CD4-positive, alpha-beta memory T cell (primary cell): ENCODE data around the gene LAMC1. TPM values are rescaled to one million over a fixed set of nuclear protein-coding genes. Genes with fewer than 3 reads are reported as not detected.

Experiments
- CTCF ChIA-PET: fragments of 350-600 bp; sonication (Branson Sonifier 250); formaldehyde crosslinking; loops from one replicate; lab custom pipeline; 2021; ENCODE audit warnings: inconsistent platforms; ENCODE audit not compliant: partially characterized antibody; lab: Charles Lee
- POLR2A ChIA-PET: fragments of 350-600 bp; sonication (Branson Sonifier 250); formaldehyde crosslinking; loops from one replicate; lab custom pipeline; 2021; ENCODE audit not compliant: partially characterized antibody; lab: Charles Lee
- DNase-seq, 5 donors: peaks; one replicate each; pipeline versions ENCODE4 v3.0.0 to v3.0.0-alpha.2; 2020 to 2022; ENCODE audit warnings: mixed read lengths in 1 of 5
- H3K27ac ChIP-seq: one replicate; pipeline ENCODE4 v1.7.0; 2013; ENCODE audit warnings: low read depth, low read length
- H3K27me3 ChIP-seq: 2 replicates; pipeline ENCODE4 v1.7.0; 2013; ENCODE audit warnings: mild to moderate bottlenecking, low read length, moderate library complexity; ENCODE audit not compliant: insufficient read depth
- H3K36me3 ChIP-seq: 2 replicates; pipeline ENCODE4 v1.7.0; 2013; ENCODE audit warnings: mild to moderate bottlenecking, low read length, moderate library complexity; ENCODE audit not compliant: insufficient read depth
- H3K4me1 ChIP-seq: 2 replicates; pipeline ENCODE4 v1.7.0; 2013; ENCODE audit warnings: mild to moderate bottlenecking, low read length, moderate library complexity; ENCODE audit not compliant: insufficient read depth
- H3K4me3 ChIP-seq, 2 donors: one replicate each; pipeline ENCODE4 v1.7.0; 2013; ENCODE audit warnings: low read length in 2 of 2, mild to moderate bottlenecking in 1 of 2
- H3K9me3 ChIP-seq, 2 donors: one replicate each; pipeline ENCODE4 v1.7.0; 2013; ENCODE audit warnings: low read length in 2 of 2, control low read depth in 1 of 2; ENCODE audit not compliant: control insufficient read depth in 1 of 2
- H3K27ac Mint-ChIP-seq, 7 donors: one replicate each; pipeline ENCODE4 v1.8.0; 2020 to 2021; ENCODE audit warnings: mixed read lengths in 7 of 7, mild to moderate bottlenecking in 6 of 7, inconsistent platforms in 3 of 7, moderate library complexity in 3 of 7
- H3K27me3 Mint-ChIP-seq, 2 donors: one replicate each; pipeline ENCODE4 v1.8.0; 2020 to 2021; ENCODE audit warnings: mixed read lengths in 2 of 2
- H3K36me3 Mint-ChIP-seq, 2 donors: one replicate each; pipeline ENCODE4 v1.8.0; 2020 to 2021; ENCODE audit warnings: mixed read lengths in 2 of 2, inconsistent platforms in 1 of 2, mild to moderate bottlenecking in 1 of 2
- H3K4me1 Mint-ChIP-seq, 4 donors: one replicate each; pipeline ENCODE4 v1.8.0; 2020 to 2021; ENCODE audit warnings: mixed read lengths in 4 of 4, mild to moderate bottlenecking in 1 of 4
- H3K4me3 Mint-ChIP-seq, 8 donors: one replicate each; pipeline ENCODE4 v1.8.0; 2020 to 2021; ENCODE audit warnings: mixed read lengths in 8 of 8, mild to moderate bottlenecking in 7 of 8, moderate library complexity in 6 of 8, inconsistent platforms in 3 of 8
- H3K9me3 Mint-ChIP-seq, 8 donors: one replicate each; pipeline ENCODE4 v1.8.0; 2020 to 2021; ENCODE audit warnings: mixed read lengths in 8 of 8, mild to moderate bottlenecking in 5 of 8, inconsistent platforms in 3 of 8, moderate library complexity in 1 of 8
- intact Hi-C: fragments of 100-400 bp; cut with micrococcal nuclease; formaldehyde crosslinking; loops from one replicate; pipeline ENCODE4 v1.15.1; 2023
- polyA plus RNA-seq, 2 donors: library from polyadenylated mRNA; unstranded; fragments of 300-500 nt; fragmentation: Illumina TruSeq; gene quantifications; one replicate each; pipeline ENCODE4 v1.2.3, GENCODE V29; 2021
- total RNA-seq, 2 experiments: library from RNA; stranded (reverse); gene quantifications; one replicate each; pipeline ENCODE4 v1.2.3, GENCODE V29; 2021

The LAMC1 gene
- total and polyA plus RNA-seq, 4 experiments from 2014 or later, result 0.49 to 0.50 TPM; not detected in 2

DNA sequence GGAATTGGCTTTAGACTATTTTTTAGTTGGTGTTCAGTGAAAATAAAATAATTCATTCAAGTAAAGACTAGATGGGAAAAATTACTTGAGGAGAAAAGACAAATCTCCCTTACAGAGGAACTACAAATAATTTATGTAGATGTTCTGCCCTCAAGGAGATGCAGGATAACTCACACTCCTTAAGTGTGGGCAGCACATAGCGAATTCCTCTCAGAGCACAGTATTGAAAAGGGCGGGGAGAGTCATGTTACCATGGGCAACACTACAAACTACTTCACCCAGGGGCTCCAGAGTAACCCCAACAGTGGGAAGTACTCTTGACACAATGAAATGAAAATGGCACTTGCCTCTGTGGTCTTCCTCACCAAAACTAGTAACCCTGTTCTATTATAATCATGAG, 142.2 kb downstream of the LAMC1 start:
- H3K36me3 ChIP-seq, result no peaks in the 10 kb centered on the region
- POLR2A ChIA-PET, result no interaction called here
- Mint-ChIP-seq H3K9me3 (peaks cover 0 to 2% (median 0%) of the 10 kb centered on the region in 8 donors), H3K27ac (no peak overlapping the region), H3K27me3 (peaks cover 3 to 7% of the 10 kb centered on the region in 2 donors), H3K4me3 (no peak overlapping the region), H3K36me3 (no peaks in the 10 kb centered on the region), H3K4me1 (no peaks in the 10 kb centered on the region)
- H3K27me3 ChIP-seq, result no peaks in the 10 kb centered on the region
- no peaks in the 10 kb centered on the region for H3K4me1 ChIP-seq
- CTCF ChIA-PET, result no interaction called here
- intact Hi-C loops, result no loop called here
- no peaks in the 10 kb centered on the region for H3K9me3 ChIP-seq
- H3K27ac ChIP-seq, result no peak overlapping the region
- DNase-seq, result no peak
- H3K4me3 ChIP-seq, result no peak overlapping the region

- no peaks in the 10 kb centered on the region for H3K9me3 Mint-ChIP-seq
- H3K4me1 ChIP-seq, result no peaks in the 10 kb centered on the region
- H3K4me1 Mint-ChIP-seq, result no peaks in the 10 kb centered on the region
- H3K36me3 ChIP-seq, result no peaks in the 10 kb centered on the region
- H3K27me3 ChIP-seq, result no peaks in the 10 kb centered on the region
- no peak overlapping the region for H3K4me3 Mint-ChIP-seq
- ChIA-PET CTCF (no interaction called here), POLR2A (no interaction called here)
- H3K27me3 Mint-ChIP-seq, result peaks cover 4 to 7% of the 10 kb centered on the region in 2 donors
- H3K27ac Mint-ChIP-seq, result no peak overlapping the region
- no peaks in the 10 kb centered on the region for H3K9me3 ChIP-seq
- H3K27ac ChIP-seq, result no peak overlapping the region
- intact Hi-C loops, result no loop called here
- H3K36me3 Mint-ChIP-seq, result no peaks in the 10 kb centered on the region
- H3K4me3 ChIP-seq, result no peak overlapping the region
- no peak for DNase-seq
These were observed 143.2 kb downstream of the LAMC1 start for GRCh38 chr1:183166454-183166853.

DNA sequence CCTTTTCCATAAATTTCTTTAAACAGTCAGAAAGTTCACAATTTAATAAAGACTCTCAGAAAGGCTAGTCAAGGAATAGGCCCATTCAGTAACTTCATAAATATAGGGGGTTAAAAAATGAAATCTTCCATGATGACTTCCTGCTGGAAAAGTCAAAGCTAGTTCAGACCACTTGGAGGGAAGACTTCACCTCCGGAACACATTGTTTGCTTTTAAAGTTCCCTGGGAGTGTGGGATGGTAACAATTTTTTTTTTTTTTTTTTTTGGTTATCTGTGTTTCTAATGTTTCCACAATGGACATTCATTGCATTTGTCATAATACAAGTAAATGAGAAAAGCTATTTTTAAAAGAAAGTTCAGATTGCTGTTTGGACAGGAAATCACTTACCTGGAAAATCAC, 144.5 kb downstream of the LAMC1 start:
- H3K9me3 Mint-ChIP-seq, result no peaks in the 10 kb centered on the region
- Histone ChIP-seq H3K36me3 (no peaks in the 10 kb centered on the region), H3K27ac (no peak overlapping the region), H3K27me3 (no peaks in the 10 kb centered on the region), H3K9me3 (no peaks in the 10 kb centered on the region), H3K4me3 (no peak overlapping the region), H3K4me1 (no peaks in the 10 kb centered on the region)
- H3K27ac Mint-ChIP-seq, result no peak overlapping the region
- H3K4me1 Mint-ChIP-seq, result no peaks in the 10 kb centered on the region
- DNase-seq, result no peak
- POLR2A ChIA-PET, result no interaction called here
- H3K27me3 Mint-ChIP-seq, result peaks cover 7 to 9% of the 10 kb centered on the region in 2 donors
- H3K4me3 Mint-ChIP-seq, result no peak overlapping the region
- intact Hi-C loops, result no loop called here
- CTCF ChIA-PET, result no interaction called here
- no peaks in the 10 kb centered on the region for H3K36me3 Mint-ChIP-seq

GRCh38 chr1:183168308-183168707, 145.1 kb downstream of the LAMC1 start:
- Histone ChIP-seq H3K27ac (no peak overlapping the region), H3K4me3 (no peak overlapping the region), H3K4me1 (no peaks in the 10 kb centered on the region), H3K27me3 (no peaks in the 10 kb centered on the region), H3K36me3 (no peaks in the 10 kb centered on the region), H3K9me3 (no peaks in the 10 kb centered on the region)
- no peaks in the 10 kb centered on the region for H3K4me1 Mint-ChIP-seq
- H3K9me3 Mint-ChIP-seq, result no peaks in the 10 kb centered on the region
- POLR2A ChIA-PET, result no interaction called here
- peaks cover 7 to 9% of the 10 kb centered on the region in 2 donors for H3K27me3 Mint-ChIP-seq
- CTCF ChIA-PET, result no interaction called here
- intact Hi-C loops, result no loop called here
- no peak for DNase-seq
- no peaks in the 10 kb centered on the region for H3K36me3 Mint-ChIP-seq
- H3K27ac Mint-ChIP-seq, result no peak overlapping the region
- no peak overlapping the region for H3K4me3 Mint-ChIP-seq

DNA sequence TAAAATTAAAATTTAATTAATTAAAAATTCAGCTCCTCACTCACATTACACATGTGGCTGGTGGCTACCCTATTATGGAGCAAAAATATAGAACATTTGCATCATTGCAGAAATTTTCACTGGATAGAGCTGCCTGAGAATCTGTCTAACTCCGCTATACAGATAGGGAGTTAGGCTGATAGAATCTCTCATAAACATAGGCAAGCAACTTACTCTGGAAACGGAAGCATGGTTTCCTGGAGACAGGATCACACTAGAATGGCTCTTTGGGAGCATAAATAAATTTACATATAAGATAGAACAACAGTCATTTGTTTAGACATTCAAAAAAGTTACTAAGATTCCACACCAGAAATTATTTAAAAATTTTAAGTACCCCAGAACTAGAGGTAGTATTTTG, 150.6 kb downstream of the LAMC1 start:
- Histone ChIP-seq H3K4me3 (no peak overlapping the region), H3K36me3 (no peaks in the 10 kb centered on the region), H3K27me3 (no peaks in the 10 kb centered on the region), H3K9me3 (no peaks in the 10 kb centered on the region), H3K4me1 (no peaks in the 10 kb centered on the region), H3K27ac (no peak overlapping the region)
- Mint-ChIP-seq H3K27me3 (peaks cover 4 to 7% of the 10 kb centered on the region in 2 donors), H3K36me3 (no peaks in the 10 kb centered on the region), H3K4me3 (no peak overlapping the region), H3K27ac (no peak overlapping the region), H3K4me1 (no peaks in the 10 kb centered on the region), H3K9me3 (no peaks in the 10 kb centered on the region)
- no peak for DNase-seq
- intact Hi-C loops, result no loop called here
- POLR2A ChIA-PET, result no interaction called here
- CTCF ChIA-PET, result no interaction called here

- Histone ChIP-seq H3K27ac (no peak overlapping the region), H3K27me3 (no peaks in the 10 kb centered on the region), H3K9me3 (no peaks in the 10 kb centered on the region), H3K4me3 (no peak overlapping the region), H3K36me3 (no peaks in the 10 kb centered on the region), H3K4me1 (no peaks in the 10 kb centered on the region)
- POLR2A ChIA-PET, result no interaction called here
- no peaks in the 10 kb centered on the region for H3K36me3 Mint-ChIP-seq
- H3K27me3 Mint-ChIP-seq, result peaks cover 4 to 6% of the 10 kb centered on the region in 2 donors
- intact Hi-C loops, result no loop called here
- CTCF ChIA-PET, result no interaction called here
- no peak for DNase-seq
- no peak overlapping the region for H3K27ac Mint-ChIP-seq
- H3K9me3 Mint-ChIP-seq, result no peaks in the 10 kb centered on the region
- H3K4me3 Mint-ChIP-seq, result no peak overlapping the region
- H3K4me1 Mint-ChIP-seq, result peaks cover 0 to 6% (median 1%) of the 10 kb centered on the region in 4 donors
These were observed 152.4 kb downstream of the LAMC1 start for GRCh38 chr1:183175631-183176030.

DNA sequence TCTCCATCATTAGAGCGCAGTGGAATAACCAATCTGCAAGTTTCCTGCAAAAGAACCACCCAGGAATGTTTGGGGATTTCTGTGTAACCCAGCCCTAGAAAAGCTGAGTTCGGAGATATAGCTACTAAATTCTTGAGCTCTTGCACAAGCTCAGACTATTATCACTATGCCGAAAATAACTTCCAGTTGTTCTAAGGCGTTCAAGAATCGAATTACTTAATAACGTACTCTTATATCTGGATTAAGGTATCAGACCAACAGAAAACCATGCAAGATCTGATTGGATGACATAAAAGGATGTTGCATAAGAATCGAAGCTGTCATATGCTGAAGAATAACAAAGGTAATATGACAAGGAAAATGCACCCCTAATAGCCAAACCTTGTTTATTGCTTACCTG, 155.3 kb downstream of the LAMC1 start:
- intact Hi-C loops, result no loop called here
- no peaks in the 10 kb centered on the region for H3K9me3 ChIP-seq
- ChIA-PET CTCF (no interaction called here), POLR2A (no interaction called here)
- no peak for DNase-seq
- H3K36me3 ChIP-seq, result no peaks in the 10 kb centered on the region
- no peaks in the 10 kb centered on the region for H3K9me3 Mint-ChIP-seq
- no peak overlapping the region for H3K4me3 Mint-ChIP-seq
- H3K36me3 Mint-ChIP-seq, result no peaks in the 10 kb centered on the region
- no peaks in the 10 kb centered on the region for H3K27me3 ChIP-seq
- H3K4me1 ChIP-seq, result no peaks in the 10 kb centered on the region
- no peak overlapping the region for H3K4me3 ChIP-seq
- H3K27ac ChIP-seq, result no peak overlapping the region
- no peak overlapping the region for H3K27ac Mint-ChIP-seq
- H3K4me1 Mint-ChIP-seq, result peaks cover 0 to 11% (median 5%) of the 10 kb centered on the region in 4 donors
- peaks cover 0 to 9% of the 10 kb centered on the region in 2 donors for H3K27me3 Mint-ChIP-seq

DNA sequence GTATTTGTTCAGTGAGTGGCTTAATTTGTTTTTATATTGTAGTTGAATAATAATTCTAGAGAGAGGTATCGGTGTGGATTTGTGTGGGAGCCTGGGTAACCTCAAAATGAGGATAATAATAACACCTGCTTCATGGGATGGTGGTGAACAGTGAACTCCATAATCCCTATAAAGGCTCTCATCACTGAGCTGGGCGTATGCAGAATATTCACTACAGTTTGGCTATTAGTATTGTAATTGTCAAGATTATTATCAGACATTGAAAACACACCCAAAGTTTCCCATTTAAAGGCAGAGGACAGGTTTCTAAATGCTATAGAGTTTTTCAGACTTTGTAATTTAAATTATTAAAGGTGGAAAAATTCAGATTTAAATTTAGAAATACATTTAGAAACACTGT, 155.8 kb downstream of the LAMC1 start:
- H3K27ac ChIP-seq, result no peak overlapping the region
- H3K27me3 ChIP-seq, result no peaks in the 10 kb centered on the region
- H3K9me3 Mint-ChIP-seq, result no peaks in the 10 kb centered on the region
- no peak for DNase-seq
- H3K27ac Mint-ChIP-seq, result no peak overlapping the region
- no peaks in the 10 kb centered on the region for H3K36me3 Mint-ChIP-seq
- peaks cover 0 to 11% (median 5%) of the 10 kb centered on the region in 4 donors for H3K4me1 Mint-ChIP-seq
- no peaks in the 10 kb centered on the region for H3K36me3 ChIP-seq
- intact Hi-C loops, result no loop called here
- H3K4me3 ChIP-seq, result no peak overlapping the region
- ChIA-PET CTCF (no interaction called here), POLR2A (no interaction called here)
- H3K4me1 ChIP-seq, result no peaks in the 10 kb centered on the region
- H3K4me3 Mint-ChIP-seq, result no peak overlapping the region
- H3K27me3 Mint-ChIP-seq, result peaks cover 0 to 9% of the 10 kb centered on the region in 2 donors
- no peaks in the 10 kb centered on the region for H3K9me3 ChIP-seq
